HG03139 (cell line): ENCODE results near the gene NDUFB4.
A peak's percentile ranks its signal among the peaks of the same experiment; 100 is the strongest.

ENCODE experiments used
- ATAC-seq: cut with Tn5 transposase; IDR thresholded peaks from one replicate; pipeline ENCODE4 v1.9.1; 2021; ENCODE audit not compliant: unreplicated experiment

Gene NDUFB4

DNA sequence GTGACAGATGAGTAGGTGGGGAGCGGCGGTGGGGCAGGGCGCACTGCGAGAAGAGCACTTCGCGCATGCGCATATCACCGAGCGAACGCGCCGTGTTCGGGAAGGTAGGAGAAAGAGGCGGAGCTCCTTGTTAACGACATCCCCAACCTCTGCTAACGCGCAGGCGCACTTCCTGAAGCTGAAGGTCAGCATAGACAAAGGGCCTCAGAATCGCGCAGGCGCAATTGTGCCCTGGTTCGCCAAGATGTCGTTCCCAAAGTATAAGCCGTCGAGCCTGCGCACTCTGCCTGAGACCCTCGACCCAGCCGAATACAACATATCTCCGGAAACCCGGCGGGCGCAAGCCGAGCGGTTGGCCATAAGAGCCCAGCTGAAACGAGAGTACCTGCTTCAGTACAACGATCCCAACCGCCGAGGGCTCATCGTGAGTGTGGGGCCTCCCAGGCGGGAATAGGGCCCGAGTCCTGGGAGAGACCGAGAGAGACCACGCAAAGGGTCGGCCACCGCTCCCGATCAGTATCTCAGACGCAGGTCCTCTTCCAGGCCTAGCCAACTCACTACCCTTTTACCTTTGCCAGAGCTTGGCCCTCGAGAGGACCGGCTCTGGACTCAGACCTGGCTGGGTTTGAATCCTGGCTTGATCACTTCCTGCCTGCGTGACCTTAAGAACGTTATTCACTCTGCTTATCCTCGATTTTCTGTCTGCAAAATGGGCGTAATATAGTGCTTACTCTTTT lies at the start of gene NDUFB4:
TSS of gene NDUFB4 (plus strand) at position 221 of the 737 bp plus-strand sequence. CDS start at position 245, 24 bp downstream.
- ATAC-seq: peak; percentile 94

DNA sequence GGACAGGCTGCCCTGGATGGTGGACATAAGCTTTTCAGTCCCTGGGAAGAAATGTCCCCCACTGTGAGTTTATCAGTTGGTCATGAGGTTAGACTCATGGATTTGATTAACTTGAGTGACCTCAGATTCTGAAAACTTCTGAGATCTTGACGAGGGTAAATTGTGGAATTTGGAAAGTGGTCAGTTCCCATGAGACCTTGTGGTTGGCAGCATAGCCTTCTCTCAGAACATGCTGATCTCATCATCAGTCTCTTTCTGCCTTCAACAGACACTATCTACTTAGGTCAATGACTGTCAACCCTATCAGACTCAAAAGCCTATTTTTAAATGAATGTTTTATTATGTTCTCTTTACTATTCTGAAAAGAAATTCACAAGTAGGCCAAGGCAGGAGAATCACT lies 45.6 kb upstream of the NDUFB4 start:
- ATAC-seq: no peak

DNA sequence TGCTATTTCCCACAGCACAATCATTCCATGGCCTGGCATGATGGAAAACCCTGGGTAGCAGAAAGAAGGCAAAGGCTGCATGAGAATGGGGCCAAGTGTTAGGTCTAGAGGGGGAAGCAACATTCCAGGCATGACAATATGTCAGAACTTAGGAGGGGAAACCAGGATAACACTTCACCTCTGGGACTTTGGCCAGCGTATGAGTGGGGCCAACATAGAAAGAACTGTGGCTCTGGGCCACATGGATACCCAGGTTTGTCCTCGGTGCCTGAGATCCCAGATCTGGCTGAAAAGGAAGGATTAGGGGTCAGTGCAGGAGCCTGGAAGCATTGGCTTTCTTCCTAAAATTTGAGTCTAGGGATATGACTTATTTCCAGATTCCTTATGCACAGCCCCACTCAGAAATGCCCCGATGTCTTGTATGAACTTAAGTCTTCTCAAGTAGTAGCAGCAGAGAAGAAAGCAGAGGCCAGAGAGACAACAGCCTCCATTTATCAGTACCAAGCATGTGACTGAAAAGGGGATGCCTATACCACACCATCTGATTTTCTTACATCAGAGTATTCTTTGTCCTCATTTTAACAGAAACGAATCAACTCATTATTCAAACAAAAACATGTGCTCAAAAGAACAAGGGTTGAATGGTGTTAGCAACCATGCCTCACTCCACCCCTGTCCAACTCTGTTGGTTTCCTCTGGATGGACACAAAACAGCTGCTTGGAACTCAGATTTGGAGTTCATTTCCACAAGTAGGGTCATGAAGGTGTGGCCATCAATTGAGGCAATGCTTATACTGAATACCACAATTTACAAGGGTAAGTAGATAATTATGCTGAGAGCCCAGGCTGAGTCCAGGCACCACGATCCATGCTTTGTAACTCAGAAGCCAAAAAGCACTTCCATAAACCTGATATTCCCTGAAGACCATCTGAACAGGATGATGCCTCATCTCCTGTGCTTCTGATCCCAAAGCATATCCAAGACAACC lies 43.7 kb upstream of the NDUFB4 start:
- ATAC-seq: no peak

DNA sequence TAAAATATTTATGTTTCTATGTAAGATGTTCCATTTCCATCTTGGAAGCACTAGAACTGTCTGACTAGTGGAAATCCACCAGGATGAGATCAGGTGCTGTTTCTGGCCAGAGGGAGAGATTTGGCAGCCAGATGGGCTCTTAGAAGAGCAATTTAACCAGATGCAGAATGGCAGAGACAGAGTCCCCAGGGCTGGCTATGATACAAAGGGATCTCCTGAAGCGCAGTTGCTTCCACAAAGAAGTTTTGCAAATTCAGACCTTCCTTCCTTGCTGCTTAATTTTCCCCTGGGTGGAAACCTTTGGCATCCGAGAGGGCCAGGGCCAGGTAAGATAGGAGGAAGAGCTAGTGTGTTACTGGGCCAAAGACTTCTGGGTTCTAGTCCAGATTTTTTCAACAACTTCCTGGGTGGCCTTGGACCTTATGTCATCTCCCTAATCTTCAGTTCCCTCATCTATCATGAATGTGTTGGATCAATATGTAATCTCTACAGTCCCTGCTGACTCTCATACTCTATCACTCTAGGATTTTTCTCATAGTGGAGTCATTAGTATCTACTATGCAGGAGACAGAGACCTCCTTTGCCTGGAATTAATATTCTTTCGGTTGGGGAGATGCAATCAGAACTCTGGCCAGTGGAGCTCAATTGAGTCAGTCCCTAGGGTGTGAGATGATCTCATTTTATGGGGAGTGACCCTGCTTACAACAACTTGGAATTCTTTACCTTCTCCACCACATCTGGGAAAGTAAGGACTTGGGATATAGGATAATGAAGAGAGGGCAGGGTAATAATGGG lies 41.1 kb upstream of the NDUFB4 start:
- no peak for ATAC-seq

DNA sequence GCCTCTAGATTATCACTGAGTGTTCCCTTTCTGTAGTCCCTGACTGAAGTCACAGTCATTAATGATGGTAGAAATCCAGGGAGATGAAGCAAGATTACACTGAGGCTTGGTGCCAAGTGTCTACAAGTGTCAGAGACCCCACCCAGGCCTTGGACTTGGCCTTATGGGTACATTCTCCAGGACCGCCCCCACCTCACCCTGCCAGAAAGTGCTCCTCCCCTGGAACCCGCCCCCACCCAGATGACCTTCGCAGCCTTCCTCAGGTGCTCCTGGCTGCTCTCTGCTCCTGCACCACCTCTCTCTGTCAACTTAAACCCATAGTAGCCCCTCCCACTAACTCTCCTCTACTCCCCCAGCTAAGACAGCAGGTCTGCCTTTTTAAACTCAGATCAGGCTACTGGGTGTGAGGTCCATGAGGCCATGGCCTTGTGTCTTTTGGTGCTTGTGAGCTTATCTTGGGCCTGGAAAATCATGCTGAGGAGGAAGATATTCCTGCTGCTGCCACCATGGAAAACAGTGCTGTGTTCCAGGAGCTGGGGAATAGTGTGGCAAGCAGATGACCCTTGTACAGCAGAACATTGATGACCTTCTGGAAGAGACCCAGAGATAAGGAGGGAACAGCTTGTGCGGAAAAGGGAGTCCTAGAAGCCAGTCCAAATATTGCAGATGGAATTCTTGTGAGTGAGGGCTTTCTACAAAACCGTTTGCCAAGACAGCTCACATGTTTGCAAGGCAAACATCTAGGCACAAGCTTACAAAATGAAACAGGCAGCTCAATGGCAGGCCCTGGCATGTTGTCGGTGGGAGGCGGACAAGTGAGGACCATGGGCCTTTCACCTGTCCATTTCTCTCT lies 40.3 kb upstream of the NDUFB4 start:
- no peak for ATAC-seq

DNA sequence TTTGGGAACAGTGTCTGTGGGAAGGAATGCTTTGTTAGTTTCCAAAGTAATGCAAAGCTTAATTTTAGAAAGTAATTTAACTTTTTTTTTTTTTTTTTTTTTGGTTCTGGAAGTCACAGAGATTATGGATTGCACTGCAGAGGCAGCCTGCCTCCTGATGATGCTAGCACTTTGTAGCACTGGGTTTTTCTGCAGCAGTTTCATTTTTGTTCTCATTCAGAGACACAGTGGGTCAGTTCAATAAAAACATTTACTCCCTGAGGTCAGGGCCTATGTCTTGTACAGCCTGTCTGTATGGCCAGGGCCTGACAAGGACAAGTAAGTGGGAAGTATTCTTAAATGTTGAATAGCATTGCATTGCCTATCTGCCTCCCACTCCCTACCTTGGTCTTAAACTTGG lies 39.0 kb upstream of the NDUFB4 start:
- ATAC-seq: no peak

DNA sequence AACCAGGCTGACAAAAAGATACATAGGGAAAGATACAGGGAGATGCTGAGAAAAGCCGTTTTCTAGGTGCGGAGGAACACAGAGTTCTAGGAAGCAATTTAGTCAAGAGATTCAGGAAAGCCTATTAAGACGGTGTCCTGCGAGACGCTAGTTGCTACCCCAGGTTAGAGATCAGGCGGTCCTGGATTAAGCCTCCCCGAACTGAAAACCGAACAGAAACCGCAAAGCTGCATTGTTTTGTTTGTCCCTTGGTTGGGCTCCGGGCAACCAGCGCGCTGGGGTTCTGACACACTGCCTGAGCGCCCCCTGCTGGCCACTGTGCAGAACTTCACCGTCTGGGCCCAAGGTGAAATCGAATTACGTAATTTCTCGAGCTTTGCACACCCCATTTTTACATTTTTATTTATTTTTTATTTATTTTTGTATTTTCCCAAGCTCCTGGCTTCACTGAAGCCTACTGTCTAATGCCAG lies 37.3 kb upstream of the NDUFB4 start:
- peak; percentile 87 for ATAC-seq

DNA sequence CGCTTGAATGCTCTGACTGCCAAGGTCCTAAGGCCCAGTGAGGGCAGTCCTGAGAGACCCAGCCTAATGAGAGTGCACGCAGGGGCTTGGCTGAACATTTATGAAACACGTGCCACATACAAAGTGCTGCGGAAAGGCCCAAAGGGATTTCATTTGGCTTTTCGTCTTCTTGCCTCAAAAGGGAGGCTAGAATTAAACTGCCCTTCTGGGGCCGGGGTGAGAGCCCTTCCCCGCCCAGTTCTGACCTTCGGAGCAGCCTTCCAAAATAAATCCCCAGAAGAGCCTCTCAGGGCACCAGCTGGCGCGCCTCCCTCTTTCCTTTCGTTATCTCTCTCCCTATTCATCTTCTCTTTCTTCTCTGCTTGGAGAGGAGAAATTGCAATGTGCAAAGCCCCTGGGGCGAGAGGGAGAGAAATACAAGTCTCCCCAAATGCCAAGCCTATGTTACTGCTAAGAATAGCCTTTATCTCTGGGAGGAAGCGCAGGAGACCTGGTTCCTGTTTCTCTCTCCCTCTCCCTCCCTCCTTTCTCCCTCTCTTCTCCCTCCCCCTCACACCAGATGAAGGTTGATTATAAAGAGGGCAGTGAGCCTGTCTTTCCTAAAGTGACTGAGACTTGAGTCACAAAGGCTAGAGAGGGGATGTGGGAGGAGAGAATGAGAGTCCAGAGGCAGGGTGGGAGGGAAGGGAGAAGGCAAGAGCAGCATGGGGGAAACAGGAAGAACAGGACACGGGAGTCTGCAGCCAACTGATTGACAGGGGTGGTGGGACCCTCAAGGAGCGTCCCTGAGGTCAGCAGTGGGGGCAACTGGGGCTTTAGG lies 36.7 kb upstream of the NDUFB4 start:
- ATAC-seq: peak; percentile 29

DNA sequence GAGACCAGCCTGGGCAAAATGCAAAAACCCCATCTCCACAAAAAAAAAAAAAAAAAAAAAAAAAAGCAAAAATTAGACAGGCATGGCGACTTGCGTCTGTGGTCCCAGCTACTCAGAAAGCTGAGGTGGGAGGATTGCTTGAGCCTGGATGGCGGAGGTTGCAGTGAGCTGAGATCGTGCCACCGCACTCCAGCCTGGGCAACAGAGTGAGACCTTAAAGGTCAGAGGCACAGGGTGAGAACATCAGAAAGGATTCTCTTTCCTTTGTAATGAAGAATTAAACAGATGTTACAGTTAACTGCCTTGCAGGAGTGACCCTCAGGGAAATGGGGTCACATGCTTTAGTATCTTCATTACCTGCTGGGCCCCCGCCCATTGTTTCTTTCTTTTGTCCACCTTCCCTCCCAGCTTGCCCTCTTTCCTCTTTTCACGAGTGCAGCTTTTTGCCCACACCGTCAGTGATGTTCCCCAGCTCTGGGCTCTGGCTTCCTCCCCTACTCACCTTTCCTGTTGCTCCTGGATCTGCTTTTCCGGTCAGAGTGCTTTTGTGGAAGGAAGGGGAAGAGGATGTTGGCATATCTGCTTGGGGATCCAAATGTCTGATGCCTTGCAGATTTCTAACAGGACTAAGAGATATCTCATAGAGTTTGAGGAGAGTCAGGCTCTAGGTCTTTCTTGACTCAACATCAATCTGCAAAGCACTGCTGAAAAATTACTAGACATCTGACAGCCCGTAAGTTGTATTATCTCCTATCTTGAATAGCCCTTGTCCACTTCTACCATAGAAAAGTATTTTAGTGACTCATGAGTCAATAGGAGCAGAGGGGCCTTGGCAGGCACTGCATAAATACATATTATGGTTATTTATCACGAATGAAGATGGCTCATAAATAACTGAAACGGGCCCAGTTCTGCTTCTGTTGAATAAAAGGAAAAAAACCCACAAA lies 35.6 kb upstream of the NDUFB4 start:
- ATAC-seq: no peak

DNA sequence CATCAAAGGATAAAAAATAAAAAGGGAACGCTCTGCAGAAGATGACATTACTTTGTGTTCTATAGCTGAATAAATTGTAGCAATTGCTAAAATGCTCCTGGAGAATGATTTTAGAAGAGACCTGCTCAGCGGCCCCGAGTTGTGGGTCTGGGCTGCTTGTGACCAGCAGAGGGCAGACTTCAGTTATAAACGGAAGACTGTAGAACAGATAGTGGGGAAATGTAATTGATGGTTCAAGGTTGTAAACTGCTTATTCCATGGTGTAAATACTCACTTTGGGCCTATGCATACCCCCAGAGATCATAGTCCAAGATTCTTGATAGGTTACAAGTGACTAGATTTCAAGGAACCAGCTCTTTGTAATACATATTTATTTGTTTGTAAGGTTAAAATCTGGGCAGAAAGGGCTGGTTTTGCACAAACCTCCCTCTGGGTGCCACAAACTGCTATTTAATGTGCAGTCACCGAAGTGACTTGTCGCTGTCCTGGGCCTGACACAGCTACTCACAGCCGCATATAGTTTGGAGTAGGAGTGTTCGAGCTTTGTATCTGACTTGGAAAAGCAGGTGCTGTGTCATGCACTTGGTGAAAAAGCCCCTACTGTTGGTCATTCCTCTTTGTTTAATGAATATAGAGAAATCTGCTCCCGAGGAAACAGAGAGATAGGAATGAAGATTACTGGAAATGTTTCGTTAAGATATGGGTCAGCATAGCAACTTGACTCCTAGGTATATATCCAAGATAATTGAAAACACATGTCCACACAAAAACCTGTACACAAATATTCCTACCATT lies 34.7 kb upstream of the NDUFB4 start:
- peak; percentile 44 for ATAC-seq

DNA sequence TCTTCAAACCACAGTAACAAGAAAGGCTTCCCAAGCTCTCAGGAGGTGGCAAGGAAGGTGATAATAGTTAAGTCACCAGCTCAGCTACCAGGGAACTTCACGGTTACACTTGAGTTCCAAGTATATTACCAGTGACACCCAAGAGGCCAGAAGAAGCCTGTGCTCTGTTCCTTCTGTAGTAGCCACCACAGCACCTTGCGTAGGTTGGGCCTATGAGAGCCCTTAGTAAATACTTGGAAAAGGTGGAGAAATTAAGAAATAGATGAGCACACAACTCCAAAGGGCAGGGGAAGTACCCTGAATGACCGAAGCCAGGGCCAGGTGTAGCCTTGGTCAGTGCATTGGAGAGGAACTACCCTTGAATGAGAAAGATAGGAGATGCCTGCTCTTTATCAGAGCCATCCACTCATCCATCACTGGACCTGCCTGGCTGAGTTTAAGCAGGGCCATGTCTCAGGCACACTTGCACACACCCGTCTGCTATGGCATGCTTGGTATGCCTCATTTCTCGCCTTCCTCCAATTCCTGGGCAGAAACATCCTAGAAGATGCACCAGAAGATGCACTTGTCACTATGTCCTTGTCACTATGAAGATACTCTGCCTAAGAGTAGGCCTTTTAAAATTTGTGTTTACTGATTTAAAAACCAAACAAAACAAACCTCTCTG lies 32.6 kb upstream of the NDUFB4 start:
- no peak for ATAC-seq

DNA sequence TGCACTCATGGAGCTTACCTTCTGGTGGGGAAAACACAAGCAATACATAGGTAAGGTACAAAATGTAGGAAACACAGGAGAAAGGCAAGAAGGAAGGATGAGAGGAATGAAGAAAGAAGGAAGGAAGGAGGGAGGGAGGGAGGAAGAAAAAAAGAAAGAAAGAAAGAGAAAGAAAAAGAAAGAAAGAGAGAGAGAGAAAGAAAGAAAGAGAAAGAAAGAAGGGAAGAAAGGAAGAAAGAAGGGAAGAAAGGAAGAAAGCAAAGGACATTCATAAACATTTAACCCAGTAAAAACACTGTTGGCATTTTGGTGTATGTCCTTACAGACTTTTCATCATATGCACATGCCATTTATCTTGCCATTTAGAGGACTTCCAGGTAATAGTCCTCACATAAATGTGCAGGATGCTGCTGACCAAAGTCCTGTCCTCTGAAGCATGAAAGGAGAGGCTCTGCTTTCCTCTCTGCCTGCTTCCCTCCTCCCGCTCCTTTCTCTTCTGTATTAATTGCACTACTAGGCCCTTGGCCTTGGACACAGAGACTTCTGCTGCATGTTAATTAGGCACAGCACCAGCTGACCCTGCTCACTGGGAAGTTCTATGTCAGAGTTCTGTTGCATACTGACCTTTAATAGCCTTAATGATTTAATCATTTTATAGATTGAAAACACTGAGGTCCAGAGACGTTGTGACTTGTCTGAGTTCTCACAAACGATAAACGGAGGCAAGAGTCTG lies 29.7 kb upstream of the NDUFB4 start:
- no peak for ATAC-seq

DNA sequence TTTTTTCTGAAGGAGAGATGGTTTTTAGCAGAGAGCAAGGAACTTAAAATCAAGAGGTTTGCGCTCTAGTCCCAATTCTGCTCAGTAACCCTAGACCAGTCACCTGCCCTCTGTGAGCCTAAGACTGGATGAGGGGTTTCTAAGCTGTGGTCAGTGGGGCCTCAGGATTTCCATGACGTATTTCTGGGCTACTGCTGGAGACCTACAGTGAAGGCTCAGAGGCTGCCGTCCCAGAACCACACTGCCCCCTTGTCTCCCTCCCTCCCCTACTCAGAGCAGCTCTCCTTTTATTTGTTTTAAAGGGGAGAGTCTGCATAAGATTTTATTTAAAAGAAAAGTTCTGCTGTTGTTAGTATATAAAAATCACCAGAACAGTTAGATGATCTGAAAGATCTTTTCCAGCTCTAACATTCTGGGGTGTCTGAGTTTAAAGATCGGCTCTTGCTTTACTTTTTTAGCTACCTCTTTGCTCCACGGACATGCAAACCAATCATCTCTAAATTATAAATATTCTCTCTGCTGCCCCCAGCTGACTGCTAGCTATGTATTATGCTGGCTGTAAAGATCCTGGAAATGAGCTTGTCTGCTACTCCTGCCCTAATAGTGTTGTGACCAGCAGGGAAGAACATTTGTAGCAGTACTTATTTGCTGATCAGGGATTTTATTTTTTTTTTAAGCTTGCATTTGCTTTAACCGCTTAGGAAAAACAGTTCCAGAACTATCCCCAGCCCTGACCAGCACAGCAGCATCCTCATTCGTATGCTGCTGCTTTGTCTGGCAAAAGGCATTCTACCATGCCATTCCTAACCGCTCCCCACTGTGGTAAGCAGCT lies 28.6 kb upstream of the NDUFB4 start:
- no peak for ATAC-seq

DNA sequence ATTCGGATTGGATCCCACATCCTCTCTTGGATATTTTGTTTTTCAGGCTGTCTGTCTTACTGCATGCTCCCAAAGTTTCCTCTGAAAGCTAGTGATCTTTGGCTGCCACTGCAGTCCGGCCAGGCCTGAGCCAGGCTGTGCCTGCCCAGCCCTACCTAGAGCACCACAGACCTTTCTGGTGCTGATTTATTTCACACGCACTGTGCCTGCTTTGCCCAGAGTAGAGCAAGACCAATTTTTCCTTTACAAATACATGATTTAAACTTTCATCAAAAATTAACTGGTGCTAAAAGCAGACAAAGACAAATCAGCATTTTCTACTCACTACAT lies 28.0 kb upstream of the NDUFB4 start:
- no peak for ATAC-seq

DNA sequence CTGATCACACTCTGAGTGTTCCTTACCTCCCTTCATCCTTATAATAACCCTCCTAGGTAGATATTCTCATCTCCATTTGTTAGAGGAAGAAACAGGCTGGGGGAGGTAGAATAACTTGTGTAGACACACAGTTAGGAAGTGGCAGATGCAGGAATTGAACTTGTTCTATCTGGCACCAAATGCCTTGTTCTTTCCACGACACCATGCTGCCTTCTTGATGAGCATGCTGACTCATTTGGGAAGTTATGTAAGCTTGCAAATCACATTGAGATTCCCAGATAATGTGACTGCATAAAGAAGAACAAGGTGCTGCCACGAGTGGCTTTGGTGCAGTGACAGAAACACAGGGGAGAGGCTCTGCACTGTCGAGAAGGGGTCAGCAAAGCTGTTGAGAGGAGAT lies 27.5 kb upstream of the NDUFB4 start:
- no peak for ATAC-seq
